SK-N-SH treated with all-trans-retinoic acid at 6 μM for 48 hours (cell line): Measurements from ENCODE around the gene SKA2.

ENCODE experiments used
- CSDC2 ChIP-seq: fragments of 250-450 bp; sonication (Bioruptor Pico); IDR thresholded peaks from 2 replicates; pipeline ENCODE4 v1.5.0; 2020; ENCODE audit warnings: mild to moderate bottlenecking, moderate library complexity
- CSRNP3 ChIP-seq: fragments of 250-450 bp; sonication (Bioruptor Pico); IDR thresholded peaks from 2 replicates; pipeline ENCODE4 v1.5.1; 2021; ENCODE audit warnings: mild to moderate bottlenecking, moderate library complexity
- SNAI2 ChIP-seq: fragments of 250-450 bp; sonication (Bioruptor Pico); IDR thresholded peaks from 2 replicates; pipeline ENCODE4 v1.5.0; 2020; ENCODE audit warnings: mild to moderate bottlenecking, moderate library complexity

- no peak for TF ChIP-seq CSRNP3 (CRISPR knock-in tag)
- TF ChIP-seq CSDC2 (CRISPR knock-in tag): no peak
- TF ChIP-seq SNAI2: no peak
Observed at GRCh38 chr17:59141860-59142259, 13.1 kb downstream of the SKA2 start.
